ENCODE measurements around the gene OGFOD3.

DNA sequence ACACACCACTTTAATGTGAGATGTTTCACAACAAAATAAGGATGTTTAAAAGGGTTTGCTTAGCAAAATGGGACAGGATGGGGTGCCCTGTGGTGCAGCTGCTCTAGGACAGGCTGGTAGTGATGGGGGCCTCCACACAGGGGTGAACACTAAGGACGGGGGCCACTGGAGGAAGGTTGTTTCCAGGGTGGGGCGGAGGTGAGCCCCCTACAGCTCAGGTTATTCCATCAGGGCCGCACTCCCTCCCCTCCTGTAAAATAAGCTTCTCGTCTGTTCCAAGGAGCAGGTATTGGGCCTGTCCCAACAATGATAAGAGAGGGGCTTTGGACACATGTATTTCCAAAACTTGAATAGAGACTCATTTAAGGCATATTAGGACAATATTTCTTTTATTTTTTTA lies 2.1 kb downstream of the OGFOD3 start:
- TF ChIP-seq, protein P1, sequence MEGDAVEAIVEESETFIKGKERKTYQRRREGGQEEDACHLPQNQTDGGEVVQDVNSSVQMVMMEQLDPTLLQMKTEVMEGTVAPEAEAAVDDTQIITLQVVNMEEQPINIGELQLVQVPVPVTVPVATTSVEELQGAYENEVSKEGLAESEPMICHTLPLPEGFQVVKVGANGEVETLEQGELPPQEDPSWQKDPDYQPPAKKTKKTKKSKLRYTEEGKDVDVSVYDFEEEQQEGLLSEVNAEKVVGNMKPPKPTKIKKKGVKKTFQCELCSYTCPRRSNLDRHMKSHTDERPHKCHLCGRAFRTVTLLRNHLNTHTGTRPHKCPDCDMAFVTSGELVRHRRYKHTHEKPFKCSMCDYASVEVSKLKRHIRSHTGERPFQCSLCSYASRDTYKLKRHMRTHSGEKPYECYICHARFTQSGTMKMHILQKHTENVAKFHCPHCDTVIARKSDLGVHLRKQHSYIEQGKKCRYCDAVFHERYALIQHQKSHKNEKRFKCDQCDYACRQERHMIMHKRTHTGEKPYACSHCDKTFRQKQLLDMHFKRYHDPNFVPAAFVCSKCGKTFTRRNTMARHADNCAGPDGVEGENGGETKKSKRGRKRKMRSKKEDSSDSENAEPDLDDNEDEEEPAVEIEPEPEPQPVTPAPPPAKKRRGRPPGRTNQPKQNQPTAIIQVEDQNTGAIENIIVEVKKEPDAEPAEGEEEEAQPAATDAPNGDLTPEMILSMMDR (IDR thresholded peaks at IDR 0.05 in 4 of 5, conservative IDR thresholded peaks at IDR 0.05 in 1 of 5): no peak
- TF ChIP-seq POLR2A (IDR thresholded peaks at IDR 0.05): no peak

All from gastrocnemius medialis (tissue), 4 donors.